SK-N-SH (cell line): Measurements from ENCODE around the gene PBX2.

Experiments used
- POLR2AphosphoS5 ChIP-seq: IDR thresholded peaks from 2 replicates; pipeline ENCODE4 v1.6.1; 2012; ENCODE audit warnings: low read depth, low read length
- YY1 ChIP-seq: IDR thresholded peaks from 2 replicates; pipeline ENCODE4 v1.4.0; 2012; ENCODE audit warnings: low read depth, mild to moderate bottlenecking
- TF ChIP-seq, protein P1 (sequence below): fragments of 200-600 bp; sonication (generic); IDR thresholded peaks from 2 replicates; pipeline ENCODE4 v1.6.1; 2017; ENCODE audit warnings: antibody characterized with exemption, mild to moderate bottlenecking, moderate library complexity
- TF ChIP-seq, protein P2 (sequence below): fragments of 150-350 bp; IDR thresholded peaks from 2 replicates; pipeline ENCODE4 v1.6.1; 2017; ENCODE audit warnings: antibody characterized with exemption, low read length, low read depth, borderline replicate concordance

DNA sequence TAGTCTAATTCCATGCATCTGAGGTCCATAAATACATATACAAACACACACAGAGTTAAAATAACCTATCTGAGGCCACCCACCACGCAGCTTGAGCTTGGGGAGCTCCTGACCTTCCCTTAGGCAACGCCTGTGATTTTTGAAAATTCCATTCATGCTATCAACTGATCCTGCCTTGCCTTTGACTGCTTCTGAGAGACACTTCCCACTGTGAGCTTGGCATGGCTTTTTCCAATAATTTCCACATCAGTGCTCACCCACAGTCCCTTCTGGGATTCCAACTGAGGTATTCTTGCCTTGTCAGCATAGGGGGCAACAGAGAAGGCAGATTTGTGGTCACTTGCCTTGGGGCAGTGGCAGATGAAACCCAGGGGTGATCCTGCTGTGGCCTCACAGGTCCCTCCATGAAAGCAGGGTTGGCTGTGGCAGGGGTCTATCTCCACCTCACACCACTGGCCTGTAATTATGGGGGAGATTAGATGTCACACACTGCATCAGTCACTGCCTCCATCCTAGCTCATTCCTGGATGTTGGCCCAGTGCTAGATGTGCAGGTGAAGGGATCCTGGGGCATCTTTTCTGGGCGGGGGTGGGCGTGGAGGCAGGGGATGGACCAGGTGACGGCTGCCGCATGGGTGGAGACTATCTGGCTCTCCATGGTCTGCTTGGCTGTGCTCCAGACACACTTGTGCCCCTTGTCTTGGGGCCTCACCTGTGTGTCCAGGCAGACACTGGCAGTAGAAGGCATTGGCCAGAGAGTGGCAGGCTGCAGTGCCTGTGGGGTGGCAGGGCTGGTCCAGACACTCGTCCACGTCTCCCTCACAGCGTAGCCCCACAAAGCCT is 13.6 kb upstream of the PBX2 start:
- TF ChIP-seq, protein P1, sequence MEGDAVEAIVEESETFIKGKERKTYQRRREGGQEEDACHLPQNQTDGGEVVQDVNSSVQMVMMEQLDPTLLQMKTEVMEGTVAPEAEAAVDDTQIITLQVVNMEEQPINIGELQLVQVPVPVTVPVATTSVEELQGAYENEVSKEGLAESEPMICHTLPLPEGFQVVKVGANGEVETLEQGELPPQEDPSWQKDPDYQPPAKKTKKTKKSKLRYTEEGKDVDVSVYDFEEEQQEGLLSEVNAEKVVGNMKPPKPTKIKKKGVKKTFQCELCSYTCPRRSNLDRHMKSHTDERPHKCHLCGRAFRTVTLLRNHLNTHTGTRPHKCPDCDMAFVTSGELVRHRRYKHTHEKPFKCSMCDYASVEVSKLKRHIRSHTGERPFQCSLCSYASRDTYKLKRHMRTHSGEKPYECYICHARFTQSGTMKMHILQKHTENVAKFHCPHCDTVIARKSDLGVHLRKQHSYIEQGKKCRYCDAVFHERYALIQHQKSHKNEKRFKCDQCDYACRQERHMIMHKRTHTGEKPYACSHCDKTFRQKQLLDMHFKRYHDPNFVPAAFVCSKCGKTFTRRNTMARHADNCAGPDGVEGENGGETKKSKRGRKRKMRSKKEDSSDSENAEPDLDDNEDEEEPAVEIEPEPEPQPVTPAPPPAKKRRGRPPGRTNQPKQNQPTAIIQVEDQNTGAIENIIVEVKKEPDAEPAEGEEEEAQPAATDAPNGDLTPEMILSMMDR = no peak
- TF ChIP-seq POLR2AphosphoS5 (no peak), YY1 (no peak)
- TF ChIP-seq, protein P2, sequence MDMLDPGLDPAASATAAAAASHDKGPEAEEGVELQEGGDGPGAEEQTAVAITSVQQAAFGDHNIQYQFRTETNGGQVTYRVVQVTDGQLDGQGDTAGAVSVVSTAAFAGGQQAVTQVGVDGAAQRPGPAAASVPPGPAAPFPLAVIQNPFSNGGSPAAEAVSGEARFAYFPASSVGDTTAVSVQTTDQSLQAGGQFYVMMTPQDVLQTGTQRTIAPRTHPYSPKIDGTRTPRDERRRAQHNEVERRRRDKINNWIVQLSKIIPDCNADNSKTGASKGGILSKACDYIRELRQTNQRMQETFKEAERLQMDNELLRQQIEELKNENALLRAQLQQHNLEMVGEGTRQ = no peak
